GM19099 (cell line): ENCODE measurements around the gene KCNJ16.

Experiments
- POLR2A ChIP-seq: IDR thresholded peaks from 3 replicates; pipeline ENCODE4 v1.6.1; 2011; ENCODE audit warnings: low read depth; ENCODE audit not compliant: insufficient read length; ENCODE audit errors: extremely low read depth

The KCNJ16 gene

GRCh38 chr17:70124723-70125122 lies 49.7 kb downstream of the KCNJ16 start:
- no peak for TF ChIP-seq POLR2A

- TF ChIP-seq POLR2A, result no peak
These were observed 52.3 kb downstream of the KCNJ16 start for GRCh38 chr17:70127221-70127873.

DNA sequence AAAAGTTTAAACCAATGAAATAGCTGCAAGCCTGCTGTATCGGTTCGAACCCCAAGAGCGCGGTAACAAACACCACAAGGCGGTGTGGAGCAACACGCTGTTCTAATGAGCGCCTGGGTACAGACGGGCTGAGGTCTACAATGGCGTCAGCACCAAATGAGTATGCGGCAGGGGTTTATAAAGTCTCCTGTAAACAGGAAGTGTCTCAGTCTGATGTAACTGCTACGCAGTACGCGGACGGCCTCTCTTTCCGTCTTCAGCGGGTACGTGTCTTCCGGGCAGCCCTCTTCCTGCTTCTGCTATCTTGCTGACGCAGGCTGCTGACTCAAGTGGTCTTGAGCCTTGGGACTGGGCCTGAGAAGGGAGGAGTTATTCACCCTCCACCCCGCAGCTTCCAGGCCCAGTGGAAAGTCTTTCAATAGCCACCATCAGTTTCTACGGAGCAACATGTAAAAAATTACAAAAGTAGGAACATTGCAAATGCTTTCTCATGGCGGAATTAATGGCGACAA lies 53.8 kb downstream of the KCNJ16 start:
- TF ChIP-seq POLR2A, result no peak

DNA sequence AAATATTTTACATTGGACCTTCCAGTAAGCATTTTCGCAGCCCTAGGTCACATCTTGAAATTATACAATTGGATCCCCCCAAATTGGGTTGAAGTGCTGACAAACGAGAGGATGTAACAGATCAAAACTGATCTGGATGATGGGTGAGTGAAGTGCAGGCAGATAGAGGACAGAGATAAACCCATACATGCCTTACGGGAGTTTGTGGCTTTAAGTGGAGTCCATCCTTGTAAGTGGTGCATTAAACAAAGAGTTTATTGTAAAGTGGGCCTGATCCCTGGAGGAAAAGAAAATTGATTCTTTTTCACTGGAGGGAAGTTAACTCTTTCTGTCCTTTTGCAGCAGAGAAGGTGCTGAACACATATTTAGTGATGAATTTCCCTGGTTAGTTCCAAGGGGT lies 55.3 kb downstream of the KCNJ16 start:
- no peak for TF ChIP-seq POLR2A

GRCh38 chr17:70132505-70132904 lies 57.5 kb downstream of the KCNJ16 start:
- TF ChIP-seq POLR2A, result no peak

GRCh38 chr17:70134042-70134441 lies 59.0 kb downstream of the KCNJ16 start:
- no peak for TF ChIP-seq POLR2A

- no peak for TF ChIP-seq POLR2A
These were observed 59.8 kb downstream of the KCNJ16 start for GRCh38 chr17:70134777-70135176.

DNA sequence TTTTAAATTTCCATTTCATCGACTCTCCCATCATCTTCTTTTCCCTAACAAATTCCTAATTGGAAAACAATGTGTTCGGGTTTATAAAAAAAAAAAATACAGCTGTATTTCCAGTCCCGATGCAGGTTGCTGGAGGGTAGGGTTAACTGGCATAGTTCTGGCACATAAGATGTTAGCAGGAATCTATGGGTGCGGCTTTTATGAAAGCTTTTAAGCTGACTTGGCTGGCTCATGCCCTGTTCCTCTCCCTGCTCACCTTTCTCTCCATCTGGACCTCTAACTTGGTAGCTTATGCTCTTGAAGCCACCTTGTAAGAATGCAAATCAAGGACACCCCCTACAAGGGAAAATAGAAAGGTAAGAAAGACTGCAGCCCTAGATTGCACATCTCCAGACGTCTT lies 61.1 kb downstream of the KCNJ16 start:
- no peak for TF ChIP-seq POLR2A

DNA sequence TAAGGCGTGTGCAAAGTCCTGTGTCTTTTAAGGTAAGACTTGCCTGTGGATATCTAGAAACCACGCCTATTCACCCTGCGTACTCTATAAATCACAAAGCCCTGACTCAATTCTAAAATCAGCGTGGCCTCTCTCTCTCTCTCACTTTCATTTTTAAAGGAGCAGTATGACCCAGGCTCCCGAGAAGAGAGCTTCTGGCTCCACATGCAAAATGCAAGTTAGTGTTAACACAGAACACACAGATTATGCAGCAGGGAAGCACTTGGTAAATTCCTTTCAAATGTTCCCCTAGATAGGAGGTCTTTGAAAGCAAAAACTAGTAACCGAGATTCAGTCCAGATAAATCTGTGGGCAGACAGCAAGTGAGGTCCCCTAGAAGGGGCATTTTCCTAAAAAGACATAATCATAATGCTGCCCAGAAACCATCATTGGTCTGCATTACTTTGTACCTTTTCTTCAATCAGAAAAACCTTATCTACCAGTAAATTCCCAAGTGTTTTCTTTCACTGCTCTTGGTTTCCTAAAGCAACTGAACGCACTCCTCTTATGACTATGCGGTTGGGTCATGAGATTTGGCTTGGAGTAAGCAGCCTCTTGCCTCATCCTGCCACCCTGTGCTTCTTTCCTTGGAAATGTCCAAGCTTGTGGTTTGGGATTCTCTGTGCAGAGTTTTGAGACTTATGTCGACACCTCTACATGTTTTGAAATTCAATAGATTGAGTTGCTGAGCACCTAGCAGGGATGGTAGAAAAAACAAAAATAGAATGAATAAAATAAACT lies 62.6 kb downstream of the KCNJ16 start:
- no peak for TF ChIP-seq POLR2A

- no peak for TF ChIP-seq POLR2A
These were observed 63.4 kb downstream of the KCNJ16 start for GRCh38 chr17:70138291-70138865.

- no peak for TF ChIP-seq POLR2A
These were observed 64.5 kb downstream of the KCNJ16 start for GRCh38 chr17:70139449-70139993.

DNA sequence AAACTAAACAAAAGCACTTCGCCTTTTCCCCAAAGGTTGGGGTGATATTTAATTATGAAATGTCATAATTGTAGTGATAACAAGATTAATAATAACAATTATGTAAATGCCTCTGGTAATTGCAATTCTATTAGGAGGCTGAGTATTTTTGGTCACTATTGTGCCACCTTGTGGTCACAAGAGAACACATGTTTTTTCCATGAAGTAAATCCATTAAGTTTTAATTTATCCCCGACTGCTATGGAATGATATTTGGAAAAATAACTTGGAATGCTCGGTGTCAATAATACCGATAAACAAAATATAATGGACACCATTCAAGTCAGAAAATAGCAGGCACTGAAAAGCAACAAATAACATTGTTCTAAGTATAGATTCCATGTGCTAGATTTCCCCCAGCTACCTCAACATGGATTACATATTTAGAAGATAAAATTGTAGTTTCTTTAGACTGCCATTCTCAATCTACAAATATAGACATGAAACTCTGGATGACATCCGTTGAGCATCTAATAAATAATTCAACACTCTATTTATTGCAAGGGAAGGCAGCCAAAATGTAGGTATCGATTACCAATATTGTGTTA lies 69.3 kb downstream of the KCNJ16 start:
- no peak for TF ChIP-seq POLR2A

DNA sequence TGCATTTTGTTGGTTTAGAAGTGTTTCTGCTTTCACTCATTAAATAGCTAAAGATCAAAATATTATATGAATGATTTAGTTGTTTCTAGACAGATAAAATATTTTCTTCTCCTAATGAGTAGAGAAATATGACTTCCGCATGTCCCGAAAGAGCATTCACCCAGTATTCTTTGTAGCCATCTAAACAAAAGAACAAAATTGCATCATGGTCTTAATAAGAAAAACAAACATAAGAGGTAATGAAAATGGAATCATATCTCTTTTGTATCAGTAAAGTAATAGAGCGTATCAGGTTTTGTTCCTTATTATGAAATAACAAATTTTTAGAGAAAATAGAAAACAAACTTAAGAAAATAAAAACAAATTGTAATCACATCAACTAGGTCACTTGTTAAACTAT lies 78.2 kb downstream of the KCNJ16 start:
- no peak for TF ChIP-seq POLR2A

- no peak for TF ChIP-seq POLR2A
These were observed 82.1 kb downstream of the KCNJ16 start for GRCh38 chr17:70157151-70157550.

DNA sequence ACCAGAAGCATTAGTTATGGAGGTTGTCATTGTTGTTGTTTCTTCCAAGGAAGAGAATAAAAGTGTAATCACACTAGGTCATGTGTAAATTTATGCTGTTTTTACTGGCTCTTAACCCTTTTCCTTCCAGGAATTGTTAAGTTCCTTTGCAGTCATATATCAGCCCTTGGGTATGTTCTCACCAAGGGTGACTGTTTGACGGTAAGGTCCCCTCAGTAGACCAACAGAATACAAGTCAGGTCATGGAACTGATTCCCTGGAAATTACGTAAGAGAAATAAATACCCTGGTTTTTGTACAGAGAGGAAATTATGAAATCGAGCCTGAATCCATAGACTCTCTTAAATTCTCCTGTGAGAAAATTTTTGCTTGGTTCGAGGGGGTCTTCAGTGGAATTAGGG lies 83.2 kb downstream of the KCNJ16 start:
- no peak for TF ChIP-seq POLR2A
